ENCODE data around the gene AFF1. TPM values are rescaled to one million over a fixed set of nuclear protein-coding genes. Genes with fewer than 3 reads are reported as not detected.

The AFF1 gene
- total and polyA plus RNA-seq, 4 donors, result 7.2 to 42.8 (median 21.5) TPM

- H3K9ac ChIP-seq (ENCODE audit: low read depth in 1 of 2, low read length in 2 of 2), result no peak overlapping the region
- TF ChIP-seq ATF3 (IDR thresholded peaks at IDR 0.05) (no peak), YY1 (IDR thresholded peaks at IDR 0.05) (no peak), EGR1 (IDR thresholded peaks at IDR 0.05; ENCODE audit: low read depth in 2 of 2) (no peak), HNF4A (conservative IDR thresholded peaks at IDR 0.05) (no peak), MAX (IDR thresholded peaks at IDR 0.05) (no peak), RXRA (IDR thresholded peaks at IDR 0.05) (no peak), ZBTB33 (IDR thresholded peaks at IDR 0.05) (no peak), FOXA1 (IDR thresholded peaks at IDR 0.05) (no peak), REST (IDR thresholded peaks at IDR 0.05) (no peak), NR2F2 (IDR thresholded peaks at IDR 0.05) (no peak), GABPA (IDR thresholded peaks at IDR 0.05 in 1 of 2, conservative IDR thresholded peaks at IDR 0.05 in 1 of 2) (no peak), TAF1 (conservative IDR thresholded peaks at IDR 0.05) (no peak), HNF4G (IDR thresholded peaks at IDR 0.05) (no peak), JUND (IDR thresholded peaks at IDR 0.05) (no peak)
- 57% methylated on average over 1 of the region's 1 CpG for WGBS
- peaks cover 8 to 39% (median 28%) of the 10 kb centered on the region in 4 donors for H3K4me1 ChIP-seq (ENCODE audit: control insufficient read depth in 4 of 4, insufficient read depth in 4 of 4, low read length in 3 of 4)
- no peaks in the 10 kb centered on the region for H3K27me3 ChIP-seq (ENCODE audit: control insufficient read depth in 4 of 4, insufficient read depth in 4 of 4, low read length in 3 of 4)
- no peak for DNase-seq (ENCODE audit: low spot score)
- H3K4me3 ChIP-seq (ENCODE audit: low read depth in 1 of 3, low read length in 3 of 3), result no peak overlapping the region
- no peaks in the 10 kb centered on the region for H3K9me3 ChIP-seq (ENCODE audit: control insufficient read depth in 4 of 4, low read length in 3 of 4)
- H3K36me3 ChIP-seq (ENCODE audit: control insufficient read depth in 4 of 4, insufficient read depth in 3 of 4, low read depth in 1 of 4, low read length in 3 of 4), result peaks cover 0 to 8% (median 6%) of the 10 kb centered on the region in 4 donors
- H3K27ac ChIP-seq (ENCODE audit: low read depth in 1 of 2, low read length in 2 of 2), result no peak overlapping the region
These were observed 107.4 kb downstream of the AFF1 start for GRCh38 chr4:87042221-87042620.

- Histone ChIP-seq H3K9me3 (ENCODE audit: control insufficient read depth in 4 of 4, low read length in 3 of 4) (no peaks in the 10 kb centered on the region), H3K27ac (ENCODE audit: low read depth in 1 of 2, low read length in 2 of 2) (no peak overlapping the region), H3K4me3 (ENCODE audit: low read depth in 1 of 3, low read length in 3 of 3) (no peak overlapping the region), H3K36me3 (ENCODE audit: control insufficient read depth in 4 of 4, insufficient read depth in 3 of 4, low read depth in 1 of 4, low read length in 3 of 4) (peaks cover 2 to 11% (median 7%) of the 10 kb centered on the region in 4 donors), H3K4me1 (ENCODE audit: control insufficient read depth in 4 of 4, insufficient read depth in 4 of 4, low read length in 3 of 4) (peaks cover 8 to 39% (median 28%) of the 10 kb centered on the region in 4 donors), H3K27me3 (ENCODE audit: control insufficient read depth in 4 of 4, insufficient read depth in 4 of 4, low read length in 3 of 4) (no peaks in the 10 kb centered on the region), H3K9ac (ENCODE audit: low read depth in 1 of 2, low read length in 2 of 2) (no peak overlapping the region)
- no peak for DNase-seq (ENCODE audit: low spot score)
- WGBS, result 78% methylated on average over 4 of the region's 4 CpGs
- TF ChIP-seq MAX (IDR thresholded peaks at IDR 0.05), result no peak
- no peak for TF ChIP-seq NR2F2 (IDR thresholded peaks at IDR 0.05)
- TF ChIP-seq RAD21 (IDR thresholded peaks at IDR 0.05), result no peak
- TF ChIP-seq HNF4A (conservative IDR thresholded peaks at IDR 0.05), result no peak
- TF ChIP-seq TAF1 (conservative IDR thresholded peaks at IDR 0.05), result no peak
- TF ChIP-seq FOXA1 (IDR thresholded peaks at IDR 0.05), result no peak
- no peak for TF ChIP-seq FOXA2 (IDR thresholded peaks at IDR 0.05)
- TF ChIP-seq HNF4G (IDR thresholded peaks at IDR 0.05), result no peak
- no peak for TF ChIP-seq CTCF (IDR thresholded peaks at IDR 0.05; ENCODE audit: low read depth, low read length, missing input control)
- TF ChIP-seq RXRA (IDR thresholded peaks at IDR 0.05), result no peak
- TF ChIP-seq EGR1 (IDR thresholded peaks at IDR 0.05; ENCODE audit: low read depth in 2 of 2), result no peak
These were observed 108.4 kb downstream of the AFF1 start for GRCh38 chr4:87042986-87043820.

Measured in liver (tissue), 9 donors.